ENCODE data around the gene CMAS. TPM values are rescaled to one million over a fixed set of nuclear protein-coding genes. Genes with fewer than 3 reads are reported as not detected.

The CMAS gene
- total RNA-seq, 2 donors from 2014 or later = 45.4 to 87.0 TPM

DNA sequence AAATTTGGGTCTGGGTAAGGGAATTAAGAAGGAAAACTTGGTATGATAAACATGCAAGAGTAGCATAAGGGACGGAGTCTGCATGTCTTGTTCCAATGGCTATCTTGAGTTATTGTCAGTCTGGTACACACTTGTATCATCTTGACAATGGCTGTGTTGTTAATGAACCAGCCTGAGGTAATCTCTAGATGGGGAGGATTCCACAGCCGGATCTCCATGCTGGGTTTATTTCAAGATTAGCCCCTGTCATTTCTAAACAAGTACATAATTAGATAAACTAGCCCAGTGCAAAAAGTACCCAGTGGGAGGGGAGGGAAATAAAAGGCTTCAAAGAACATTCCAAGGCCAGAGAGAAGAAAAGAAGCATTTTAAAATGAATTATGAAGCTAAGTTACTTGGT, 16.5 kb upstream of the CMAS start:
- intact Hi-C loops (cut with DNase I) = no loop called here
- Histone ChIP-seq H3K9me3 (no peaks in the 10 kb centered on the region), H3K4me1 (replicated peaks) (no peaks in the 10 kb centered on the region), H3K27ac (no peak overlapping the region), H3K27me3 (replicated peaks; ENCODE audit: insufficient read depth) (no peaks in the 10 kb centered on the region), H3K36me3 (no peaks in the 10 kb centered on the region), H3K4me3 (no peak overlapping the region)
- DNase-seq (ENCODE audit: low spot score) = no peak
- WGBS = 68% methylated on average over 2 of the region's 2 CpGs
- TF ChIP-seq, protein P1, sequence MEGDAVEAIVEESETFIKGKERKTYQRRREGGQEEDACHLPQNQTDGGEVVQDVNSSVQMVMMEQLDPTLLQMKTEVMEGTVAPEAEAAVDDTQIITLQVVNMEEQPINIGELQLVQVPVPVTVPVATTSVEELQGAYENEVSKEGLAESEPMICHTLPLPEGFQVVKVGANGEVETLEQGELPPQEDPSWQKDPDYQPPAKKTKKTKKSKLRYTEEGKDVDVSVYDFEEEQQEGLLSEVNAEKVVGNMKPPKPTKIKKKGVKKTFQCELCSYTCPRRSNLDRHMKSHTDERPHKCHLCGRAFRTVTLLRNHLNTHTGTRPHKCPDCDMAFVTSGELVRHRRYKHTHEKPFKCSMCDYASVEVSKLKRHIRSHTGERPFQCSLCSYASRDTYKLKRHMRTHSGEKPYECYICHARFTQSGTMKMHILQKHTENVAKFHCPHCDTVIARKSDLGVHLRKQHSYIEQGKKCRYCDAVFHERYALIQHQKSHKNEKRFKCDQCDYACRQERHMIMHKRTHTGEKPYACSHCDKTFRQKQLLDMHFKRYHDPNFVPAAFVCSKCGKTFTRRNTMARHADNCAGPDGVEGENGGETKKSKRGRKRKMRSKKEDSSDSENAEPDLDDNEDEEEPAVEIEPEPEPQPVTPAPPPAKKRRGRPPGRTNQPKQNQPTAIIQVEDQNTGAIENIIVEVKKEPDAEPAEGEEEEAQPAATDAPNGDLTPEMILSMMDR (IDR thresholded peaks at IDR 0.05) = no peak
- TF ChIP-seq POLR2A (IDR thresholded peaks at IDR 0.05) (no peak), POLR2AphosphoS5 (IDR thresholded peaks at IDR 0.05) (no peak)

DNA sequence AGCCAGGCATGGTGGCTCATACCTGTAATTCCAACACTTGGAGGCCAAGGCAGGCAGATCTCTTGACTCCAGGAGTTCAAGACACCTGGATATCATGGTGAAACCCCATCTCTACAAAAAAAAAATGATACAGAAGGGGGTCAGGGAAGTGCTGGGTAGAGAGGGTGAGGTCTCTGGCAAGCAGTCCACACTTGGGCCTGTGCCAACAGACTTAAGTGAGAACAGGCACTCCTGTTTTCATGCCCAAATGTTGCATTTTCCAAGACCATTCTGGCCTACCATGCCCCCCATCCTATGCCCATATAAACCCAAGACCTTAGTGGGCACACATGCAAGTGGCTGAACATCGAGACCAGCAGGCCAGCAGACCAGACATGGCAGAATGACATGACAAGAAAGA, 16.0 kb upstream of the CMAS start:
- Histone ChIP-seq H3K9me3 (no peaks in the 10 kb centered on the region), H3K4me1 (replicated peaks) (no peaks in the 10 kb centered on the region), H3K27ac (no peak overlapping the region), H3K27me3 (replicated peaks; ENCODE audit: insufficient read depth) (no peaks in the 10 kb centered on the region), H3K36me3 (no peaks in the 10 kb centered on the region), H3K4me3 (no peak overlapping the region)
- no peak for TF ChIP-seq POLR2AphosphoS5 (IDR thresholded peaks at IDR 0.05)
- TF ChIP-seq POLR2A (IDR thresholded peaks at IDR 0.05) = no peak
- TF ChIP-seq, protein P1 (IDR thresholded peaks at IDR 0.05) = no peak
- DNase-seq (ENCODE audit: low spot score) = no peak
- intact Hi-C loops (cut with DNase I) = no loop called here
- 89% methylated on average over 1 of the region's 1 CpG for WGBS

DNA sequence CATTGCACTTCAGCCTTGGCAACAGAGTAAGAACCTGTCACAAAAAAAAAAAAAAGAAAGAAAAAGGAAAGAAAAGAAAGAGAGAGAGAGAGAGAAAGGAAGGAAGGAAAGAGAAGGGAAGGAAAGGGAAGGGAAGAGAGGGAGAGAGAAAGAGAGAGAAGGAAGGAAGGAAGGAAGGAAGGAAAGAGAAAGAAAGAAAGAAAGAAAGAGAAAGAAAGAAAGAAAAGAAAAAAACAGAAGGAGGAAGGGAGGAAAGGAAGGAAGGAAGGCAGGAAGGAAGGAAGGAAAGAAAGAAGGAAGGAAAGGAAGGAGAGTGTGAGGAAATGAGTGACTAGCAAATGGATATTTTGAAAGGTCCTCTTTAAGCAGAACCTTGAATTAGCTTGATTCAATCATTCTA, 13.3 kb upstream of the CMAS start:
- H3K27me3 ChIP-seq (replicated peaks; ENCODE audit: insufficient read depth) = no peaks in the 10 kb centered on the region
- no peaks in the 10 kb centered on the region for H3K4me1 ChIP-seq (replicated peaks)
- TF ChIP-seq POLR2AphosphoS5 (IDR thresholded peaks at IDR 0.05) (no peak), POLR2A (IDR thresholded peaks at IDR 0.05) (no peak)
- TF ChIP-seq, protein P1 (IDR thresholded peaks at IDR 0.05) = no peak
- H3K9me3 ChIP-seq = no peaks in the 10 kb centered on the region
- intact Hi-C loops (cut with DNase I) = no loop called here
- no peak for DNase-seq (ENCODE audit: low spot score)
- H3K4me3 ChIP-seq = no peak overlapping the region
- no peak overlapping the region for H3K27ac ChIP-seq
- H3K36me3 ChIP-seq = no peaks in the 10 kb centered on the region

DNA sequence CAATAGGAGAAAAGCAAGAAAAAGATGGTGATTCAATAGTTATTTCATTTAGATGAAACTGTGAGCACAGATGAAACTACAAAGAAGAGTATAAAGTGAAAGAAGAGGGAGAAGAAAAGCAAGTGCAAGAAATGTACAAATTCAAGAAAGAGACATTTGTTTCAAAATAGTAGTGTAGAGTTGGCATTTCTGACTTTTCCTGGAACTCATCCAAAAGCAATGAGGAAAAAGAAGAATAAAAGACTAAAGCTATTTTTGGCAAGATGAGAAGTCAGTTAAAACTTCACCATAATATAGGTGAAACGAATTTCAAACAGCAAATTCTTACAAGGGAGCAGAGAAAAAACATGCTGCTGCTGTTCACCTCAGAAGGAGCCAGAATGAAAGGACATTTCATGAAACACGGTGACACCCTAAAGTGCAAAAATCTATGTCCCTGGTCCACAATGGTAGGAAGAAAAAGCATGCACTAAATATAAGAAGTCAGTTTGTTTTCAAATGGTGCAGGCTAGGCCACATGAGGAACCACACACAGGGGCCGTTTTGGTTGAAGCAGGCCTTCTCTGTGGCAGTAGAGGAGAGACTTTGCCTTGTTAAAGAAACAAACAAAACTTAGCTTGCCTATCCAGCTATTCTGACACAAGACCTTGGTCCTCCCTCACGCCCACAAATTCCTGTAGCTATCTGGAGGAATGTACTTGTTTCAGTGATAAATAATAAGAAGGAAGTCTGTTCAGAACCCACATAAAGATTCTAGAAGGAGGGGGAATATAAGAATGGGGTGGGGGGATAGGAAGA, 11.1 kb upstream of the CMAS start:
- intact Hi-C loops (cut with DNase I) = no loop called here
- no peak overlapping the region for H3K27ac ChIP-seq
- TF ChIP-seq, protein P1 (IDR thresholded peaks at IDR 0.05) = no peak
- TF ChIP-seq POLR2A (IDR thresholded peaks at IDR 0.05) (no peak), POLR2AphosphoS5 (IDR thresholded peaks at IDR 0.05) (no peak)

DNA sequence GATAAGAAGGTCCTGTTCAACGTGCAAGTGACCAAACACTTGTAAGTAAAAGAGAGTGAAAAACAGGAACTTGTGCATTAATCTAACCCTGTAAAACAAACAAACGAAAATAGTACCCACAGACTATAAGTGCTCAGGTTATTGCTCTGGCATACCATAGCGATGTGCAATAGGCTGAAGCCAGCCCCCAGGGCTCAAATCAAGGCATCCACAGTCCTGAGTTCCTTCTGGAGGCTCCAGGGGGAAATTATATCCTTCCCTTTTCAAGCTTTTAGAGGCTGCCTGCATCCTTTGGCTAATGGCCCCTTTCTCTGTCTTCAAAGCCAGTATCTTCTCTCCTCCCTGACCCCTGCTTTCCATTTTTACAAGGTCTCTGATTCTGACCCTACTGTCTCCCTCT, 8.1 kb upstream of the CMAS start:
- TF ChIP-seq POLR2A (IDR thresholded peaks at IDR 0.05) (no peak), POLR2AphosphoS5 (IDR thresholded peaks at IDR 0.05) (no peak)
- TF ChIP-seq, protein P1 (IDR thresholded peaks at IDR 0.05) = no peak
- intact Hi-C loops (cut with DNase I) = no loop called here
- DNase-seq (ENCODE audit: low spot score) = no peak
- Histone ChIP-seq H3K36me3 (no peaks in the 10 kb centered on the region), H3K4me1 (replicated peaks) (no peaks in the 10 kb centered on the region), H3K27me3 (replicated peaks; ENCODE audit: insufficient read depth) (no peaks in the 10 kb centered on the region), H3K4me3 (no peak overlapping the region), H3K9me3 (no peaks in the 10 kb centered on the region), H3K27ac (no peak overlapping the region)
- WGBS = 74% methylated on average over 3 of the region's 3 CpGs

More for the DNA sequence above, 11.1 kb upstream of the CMAS start:
- Histone ChIP-seq H3K9me3 (no peaks in the 10 kb centered on the region), H3K4me3 (no peak overlapping the region), H3K4me1 (replicated peaks) (no peaks in the 10 kb centered on the region), H3K27me3 (replicated peaks; ENCODE audit: insufficient read depth) (no peaks in the 10 kb centered on the region), H3K36me3 (no peaks in the 10 kb centered on the region)
- DNase-seq (ENCODE audit: low spot score) = no peak
- WGBS = 17% methylated on average over 4 of the region's 4 CpGs

Measured in prostate gland (tissue), 2 donors.